IPS-18c (cell line): ENCODE measurements around the gene CMKLR1.
A peak's percentile ranks its signal among the peaks of the same experiment; 100 is the strongest.

Source experiments
- H3K4me3 ChIP-seq: 2 replicates; pipeline ENCODE4 v1.7.0; 2013; ENCODE audit warnings: low read depth, mild to moderate bottlenecking, low read length, moderate library complexity; ENCODE audit not compliant: insufficient read depth
- H3K9me3 ChIP-seq: one replicate; pipeline ENCODE4 v1.6.1; 2013; ENCODE audit warnings: mild to moderate bottlenecking, low read length, moderate library complexity; ENCODE audit not compliant: control insufficient read depth, insufficient read depth

Gene CMKLR1

GRCh38 chr12:108338915-108339657 lies at the start of gene CMKLR1:
Gene CMKLR1, minus strand, starts transcription at chr12:108339311. Its CDS starts 45,720 bp downstream, at chr12:108293591.
- Histone ChIP-seq H3K4me3 (peak within 1 kb of the TSS; percentile 20; the same call in 1 of the 2 replicates), H3K9me3 (no peaks in the 10 kb centered on the region)

GRCh38 chr12:108387771-108388170 lies 48.7 kb upstream of the CMKLR1 start:
- H3K9me3 ChIP-seq = no peaks in the 10 kb centered on the region
- H3K4me3 ChIP-seq = no peak overlapping the region

GRCh38 chr12:108386709-108387360 lies 47.7 kb upstream of the CMKLR1 start:
- Histone ChIP-seq H3K4me3 (no peak overlapping the region), H3K9me3 (no peaks in the 10 kb centered on the region)

- Histone ChIP-seq H3K9me3 (no peaks in the 10 kb centered on the region), H3K4me3 (no peak overlapping the region)
Measured at GRCh38 chr12:108382437-108382801, 43.3 kb upstream of the CMKLR1 start.

DNA sequence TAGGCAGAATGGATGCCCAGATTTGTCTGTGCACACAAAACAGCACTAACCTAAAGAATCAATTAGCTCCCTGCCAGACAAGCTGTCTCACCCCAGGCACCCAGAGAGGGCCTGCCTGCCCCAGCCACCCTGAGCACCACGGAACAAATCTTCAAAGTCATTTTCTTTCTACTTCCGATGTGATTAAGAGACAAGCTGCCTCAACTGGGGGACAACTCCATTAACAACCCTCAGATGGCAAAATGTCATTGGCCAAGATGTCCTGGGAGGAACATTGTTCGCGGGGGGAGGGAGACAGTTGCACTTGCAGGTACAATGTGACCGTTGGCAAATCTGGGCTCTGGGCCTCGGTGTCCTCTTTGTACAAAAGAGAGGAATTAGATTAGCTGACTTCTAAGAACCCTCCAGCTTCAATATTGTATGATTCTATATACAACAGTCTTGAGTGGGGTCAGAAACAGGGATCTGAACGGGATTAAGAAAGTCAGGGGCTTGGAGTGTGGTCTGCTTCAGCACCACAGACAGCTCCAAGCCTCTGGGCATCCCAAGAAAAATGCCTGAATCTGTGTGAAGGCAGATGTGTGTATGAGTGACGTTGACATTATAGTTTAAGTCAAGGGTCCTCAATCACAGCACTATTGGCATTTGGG lies 42.8 kb upstream of the CMKLR1 start:
- H3K4me3 ChIP-seq = no peak overlapping the region
- H3K9me3 ChIP-seq = no peaks in the 10 kb centered on the region

DNA sequence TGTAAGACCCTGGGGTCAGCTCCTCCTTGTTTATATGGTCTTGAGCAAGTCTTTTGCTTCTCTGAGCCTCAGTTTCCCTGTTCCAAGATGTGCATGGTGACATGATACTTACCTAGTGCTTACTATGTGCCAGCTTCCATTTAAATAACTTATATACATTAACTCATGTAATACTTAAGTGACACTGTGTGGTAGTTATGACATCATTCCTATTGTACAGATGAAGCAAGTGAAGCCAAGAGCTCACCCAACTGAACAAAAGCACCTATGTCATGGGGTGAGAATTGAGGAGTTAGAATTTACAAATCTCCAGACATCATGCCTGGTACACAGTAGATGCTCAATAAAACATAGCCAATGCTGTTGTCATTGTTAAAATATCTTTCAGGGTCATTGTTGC lies 41.3 kb upstream of the CMKLR1 start:
- no peak overlapping the region for H3K4me3 ChIP-seq
- no peaks in the 10 kb centered on the region for H3K9me3 ChIP-seq

DNA sequence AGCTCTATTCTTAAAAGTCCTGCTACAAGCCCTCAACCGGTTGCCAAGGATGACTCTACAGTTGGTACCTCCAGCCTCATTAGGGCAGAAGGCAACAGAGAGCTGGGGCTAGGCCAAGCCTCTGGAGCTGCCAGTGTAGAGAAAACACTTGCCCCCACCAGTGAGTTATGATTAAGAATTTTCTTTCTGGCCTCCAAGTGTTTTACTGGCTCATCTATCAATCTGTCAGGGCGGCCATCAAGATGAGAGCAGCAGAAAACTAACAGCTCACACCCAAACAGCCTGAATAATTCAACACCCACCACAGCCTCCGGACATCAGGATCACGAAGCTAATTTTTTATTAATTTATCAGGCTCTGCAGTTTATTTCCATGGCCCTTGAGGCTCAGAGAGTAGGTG lies 40.7 kb upstream of the CMKLR1 start:
- Histone ChIP-seq H3K4me3 (no peak overlapping the region), H3K9me3 (no peaks in the 10 kb centered on the region)

DNA sequence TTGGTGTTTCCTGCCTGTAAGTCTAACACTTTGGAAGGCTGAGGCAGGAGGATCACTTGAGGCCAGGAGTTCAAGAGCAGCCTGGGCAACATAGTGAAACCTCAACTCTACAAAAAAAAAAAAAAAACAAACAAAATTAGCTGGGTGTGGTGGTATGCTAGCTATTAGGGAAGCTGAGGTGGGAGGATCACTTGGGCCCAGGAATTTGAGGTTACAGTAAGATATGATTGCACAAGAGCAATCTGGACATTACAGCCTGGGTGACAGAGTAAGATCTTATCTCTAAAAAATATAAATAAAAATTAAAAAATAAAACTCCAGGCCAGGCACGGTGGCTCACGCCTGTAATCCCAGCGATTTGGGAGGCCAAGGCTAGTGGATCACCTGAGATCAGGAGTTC lies 39.8 kb upstream of the CMKLR1 start:
- Histone ChIP-seq H3K9me3 (no peaks in the 10 kb centered on the region), H3K4me3 (no peak overlapping the region)

- Histone ChIP-seq H3K9me3 (peaks cover 5% of the 10 kb centered on the region), H3K4me3 (no peak overlapping the region)
Measured at GRCh38 chr12:108377260-108377659, 38.1 kb upstream of the CMKLR1 start.

- no peak overlapping the region for H3K4me3 ChIP-seq
- peaks cover 5% of the 10 kb centered on the region for H3K9me3 ChIP-seq
Measured at GRCh38 chr12:108375986-108376663, 37.0 kb upstream of the CMKLR1 start.

DNA sequence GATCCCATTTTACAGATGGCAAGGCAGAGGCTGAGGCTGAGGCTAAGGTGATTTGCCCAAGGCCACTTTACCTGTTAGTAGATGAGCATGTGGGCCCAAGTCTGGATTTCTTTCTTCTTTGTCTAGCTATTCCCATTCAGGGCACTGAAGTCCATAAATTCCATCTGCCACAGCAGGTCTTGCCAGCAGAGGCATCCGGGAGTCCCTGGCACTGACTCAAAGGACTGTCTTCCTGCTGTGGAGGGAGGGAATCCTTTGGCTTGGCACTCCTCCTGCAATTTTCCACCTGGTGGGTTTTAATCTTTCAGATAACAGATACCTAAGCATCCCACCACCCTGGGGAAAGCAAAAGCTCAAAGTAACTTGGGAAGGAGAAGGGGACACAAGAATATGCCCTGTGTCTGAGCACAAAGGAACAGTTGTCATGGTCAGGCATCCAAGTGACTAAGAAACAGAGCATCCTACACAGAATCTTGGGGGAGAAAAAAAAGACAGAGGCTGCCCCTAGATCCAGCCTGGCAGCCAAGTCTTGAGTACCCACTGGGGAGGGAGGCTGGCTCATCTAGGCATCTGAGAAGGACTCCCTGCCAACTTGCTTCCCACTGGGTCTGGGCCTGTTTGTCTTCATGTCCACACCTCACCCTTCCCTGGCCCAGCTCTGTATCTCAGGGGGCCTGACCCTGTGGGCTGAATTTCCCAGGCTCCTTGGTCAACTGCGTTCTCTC lies 35.6 kb upstream of the CMKLR1 start:
- Histone ChIP-seq H3K4me3 (no peak overlapping the region), H3K9me3 (peaks cover 5% of the 10 kb centered on the region)

GRCh38 chr12:108373111-108373510 lies 34.0 kb upstream of the CMKLR1 start:
- Histone ChIP-seq H3K4me3 (no peak overlapping the region), H3K9me3 (peaks cover 5% of the 10 kb centered on the region)

- H3K9me3 ChIP-seq = peaks cover 5% of the 10 kb centered on the region
- no peak overlapping the region for H3K4me3 ChIP-seq
Measured at GRCh38 chr12:108371801-108372344, 32.8 kb upstream of the CMKLR1 start.

DNA sequence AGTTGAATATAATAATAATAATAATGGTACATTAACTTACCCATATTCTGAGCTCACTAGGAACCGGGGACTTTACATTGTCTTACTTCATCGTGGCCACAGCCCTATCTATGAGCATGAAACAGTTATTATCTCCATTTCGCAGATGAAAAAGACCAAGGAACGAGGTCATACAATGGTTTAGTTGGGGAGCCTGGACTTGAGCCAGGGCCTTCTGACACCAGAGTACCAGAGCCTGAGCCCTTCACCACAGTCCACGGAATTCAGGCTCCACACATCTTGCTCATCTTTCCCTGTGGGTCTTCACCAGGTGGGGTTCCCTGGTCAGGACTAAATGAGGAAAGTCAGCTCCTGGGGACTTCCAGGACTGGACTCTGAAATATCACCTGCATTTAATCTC lies 31.3 kb upstream of the CMKLR1 start:
- Histone ChIP-seq H3K9me3 (peaks cover 5% of the 10 kb centered on the region), H3K4me3 (no peak overlapping the region)

DNA sequence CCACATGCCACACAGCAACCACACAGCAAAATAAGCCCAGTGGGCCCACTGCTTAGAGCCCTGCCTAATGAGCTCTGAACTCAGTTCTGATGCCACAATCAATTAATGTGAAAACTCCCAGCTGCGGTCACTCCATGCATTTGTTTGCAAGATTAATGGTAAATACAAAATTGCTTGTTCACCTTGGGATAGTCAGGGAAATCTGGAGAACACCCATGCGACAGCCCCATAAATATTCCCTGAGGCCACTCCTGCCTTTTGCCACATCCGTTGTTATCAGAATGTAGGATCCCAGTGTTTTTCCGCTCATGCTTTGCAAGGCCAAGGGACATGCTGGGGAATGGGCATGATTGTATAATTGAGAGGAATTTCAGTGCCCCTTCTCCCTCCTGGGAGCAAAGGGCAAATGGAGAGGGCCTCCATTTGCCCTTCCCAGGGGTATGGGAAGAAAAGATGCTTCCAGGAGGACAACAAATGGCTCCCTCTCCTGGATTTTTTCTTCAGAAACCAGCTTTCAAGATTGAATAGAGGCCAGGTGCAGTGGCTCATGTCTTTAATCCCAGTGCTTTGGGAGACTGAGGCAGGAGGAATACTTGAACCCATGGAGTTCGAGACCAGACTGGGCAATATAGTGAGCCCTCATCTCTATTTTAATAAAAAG lies 30.8 kb upstream of the CMKLR1 start:
- Histone ChIP-seq H3K4me3 (no peak overlapping the region), H3K9me3 (peaks cover 5% of the 10 kb centered on the region)

DNA sequence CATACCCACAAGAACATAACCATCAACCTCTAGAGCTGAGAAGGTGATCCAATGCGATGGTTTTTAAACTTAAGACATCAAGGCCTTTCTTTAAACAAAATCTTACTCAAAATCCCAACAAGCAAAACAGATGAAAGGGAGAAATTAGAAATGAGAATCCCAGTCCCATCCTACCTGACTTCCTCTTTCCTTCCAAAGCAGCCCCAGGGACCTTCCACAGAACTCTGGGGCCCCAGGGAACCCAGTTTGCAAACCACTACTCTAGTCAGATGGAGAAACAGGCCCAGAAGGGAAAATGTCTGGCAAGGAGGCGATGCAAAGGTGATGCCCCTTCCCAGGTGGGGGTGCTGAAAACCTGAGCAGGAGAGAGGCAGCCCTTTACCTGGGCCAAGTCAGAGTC lies 29.0 kb upstream of the CMKLR1 start:
- H3K9me3 ChIP-seq = no peaks in the 10 kb centered on the region
- no peak overlapping the region for H3K4me3 ChIP-seq
